HG03521 (cell line): Measurements from ENCODE around the gene IMP4.

Source experiments
- ATAC-seq: cut with Tn5 transposase; IDR thresholded peaks from one replicate; pipeline ENCODE4 v1.9.1; 2021; ENCODE audit warnings: mild to moderate bottlenecking, moderate library complexity; ENCODE audit not compliant: unreplicated experiment

The IMP4 gene

DNA sequence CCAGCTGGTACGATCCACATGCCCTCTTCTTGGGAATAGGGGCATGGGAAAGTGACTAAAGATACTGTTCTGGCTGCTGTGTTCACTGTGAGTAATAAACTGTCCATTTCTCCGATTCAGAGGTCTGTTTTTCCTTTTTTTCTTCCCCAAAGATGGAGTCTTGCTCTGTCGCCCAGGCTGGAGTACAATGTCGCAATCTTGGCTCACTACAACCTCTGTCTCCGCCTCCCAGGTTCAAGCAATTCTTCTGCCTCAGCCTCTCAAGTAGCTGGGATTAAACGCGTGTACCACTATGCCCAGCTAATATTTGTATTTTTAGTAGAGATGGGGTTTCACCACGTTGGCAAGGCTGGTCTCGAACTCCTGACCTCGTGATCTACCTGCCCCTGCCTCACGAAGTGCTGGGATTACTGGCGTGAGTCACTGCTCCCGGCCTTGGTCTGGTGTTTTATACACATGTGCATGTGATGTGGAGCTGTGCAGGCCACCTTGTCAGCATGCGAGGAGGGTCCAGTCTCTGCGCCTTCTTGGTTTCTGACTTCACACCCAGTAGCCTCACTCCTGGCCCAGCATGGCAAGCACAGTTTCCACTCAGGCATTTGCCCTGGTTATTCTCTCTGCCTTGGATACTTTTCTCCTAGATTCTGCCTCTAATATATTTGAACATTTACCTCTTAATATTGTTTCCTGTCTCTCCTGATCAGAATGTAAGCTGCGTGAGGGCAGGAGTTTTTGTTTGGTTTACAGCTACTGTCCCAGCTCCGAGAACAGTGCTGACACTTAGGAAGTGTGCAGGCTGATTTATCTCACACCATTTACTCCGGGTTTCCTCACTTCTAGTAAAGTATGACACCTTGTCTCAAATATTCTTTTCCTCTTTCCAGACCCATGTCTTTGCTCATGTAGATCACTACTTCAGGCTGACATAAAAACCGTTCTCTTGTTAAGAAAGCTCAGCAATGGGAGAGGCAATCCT is 32.9 kb downstream of the IMP4 start:
- no peak for ATAC-seq

DNA sequence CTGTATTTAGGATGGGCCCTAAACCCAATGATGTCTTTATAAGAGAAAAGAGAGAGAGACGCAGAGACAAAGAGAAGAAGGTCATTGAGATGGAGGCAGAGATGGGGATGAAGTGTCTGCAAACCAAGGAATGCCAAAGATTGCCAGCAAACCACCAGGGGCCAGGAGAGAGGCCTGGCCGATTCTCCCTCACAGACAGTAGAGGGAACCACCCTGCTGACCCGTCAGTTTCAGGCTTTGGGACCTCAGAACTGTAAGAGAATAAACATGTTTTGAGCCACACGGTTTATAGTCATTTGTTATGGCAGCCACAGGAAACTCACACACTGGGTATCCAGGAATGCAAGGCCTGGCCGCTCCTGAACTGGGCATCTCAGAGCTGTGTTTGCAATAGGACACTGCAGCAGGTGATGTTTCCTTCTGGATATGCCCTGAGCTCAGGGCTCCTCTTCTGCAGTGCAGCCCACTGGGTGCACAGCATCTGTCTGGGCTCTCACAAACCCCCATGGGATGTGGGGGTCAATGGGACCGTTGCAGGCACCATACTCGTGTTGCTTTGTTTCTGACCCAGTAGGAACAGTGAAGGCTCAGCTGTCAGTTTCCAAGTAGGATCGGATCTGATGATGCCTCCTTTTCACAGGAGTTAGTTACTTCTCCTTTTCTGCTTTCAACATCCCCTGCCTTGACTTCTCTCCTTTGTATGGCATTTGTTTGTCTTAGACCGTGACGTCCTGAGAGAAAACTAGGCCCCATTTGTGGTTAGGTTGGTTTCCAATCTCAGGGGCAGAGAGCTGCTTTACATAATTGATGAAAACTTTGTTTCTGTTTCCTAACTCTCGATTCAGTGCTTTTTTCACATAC is 34.0 kb downstream of the IMP4 start:
- peak; percentile 45 for ATAC-seq

DNA sequence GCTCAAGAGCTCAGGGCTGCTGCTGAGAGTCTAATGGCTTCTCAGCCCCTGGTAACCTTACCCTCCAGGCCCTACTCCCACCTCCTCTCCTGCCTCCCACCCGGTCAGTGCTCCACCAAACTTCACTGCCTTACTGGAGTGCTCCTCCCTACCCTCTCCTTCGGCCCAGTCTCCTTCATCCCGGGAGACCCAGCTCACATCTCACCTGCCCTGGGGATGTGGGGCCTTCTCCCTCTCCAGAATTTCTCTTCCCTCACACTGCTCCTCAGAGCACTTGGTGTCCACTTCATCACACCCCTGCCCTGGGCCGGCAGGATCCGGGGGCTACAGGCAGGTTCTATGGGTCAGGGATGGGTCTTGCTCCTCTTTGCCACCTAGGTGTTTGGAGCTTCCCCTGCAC is 34.8 kb downstream of the IMP4 start:
- ATAC-seq: no peak

DNA sequence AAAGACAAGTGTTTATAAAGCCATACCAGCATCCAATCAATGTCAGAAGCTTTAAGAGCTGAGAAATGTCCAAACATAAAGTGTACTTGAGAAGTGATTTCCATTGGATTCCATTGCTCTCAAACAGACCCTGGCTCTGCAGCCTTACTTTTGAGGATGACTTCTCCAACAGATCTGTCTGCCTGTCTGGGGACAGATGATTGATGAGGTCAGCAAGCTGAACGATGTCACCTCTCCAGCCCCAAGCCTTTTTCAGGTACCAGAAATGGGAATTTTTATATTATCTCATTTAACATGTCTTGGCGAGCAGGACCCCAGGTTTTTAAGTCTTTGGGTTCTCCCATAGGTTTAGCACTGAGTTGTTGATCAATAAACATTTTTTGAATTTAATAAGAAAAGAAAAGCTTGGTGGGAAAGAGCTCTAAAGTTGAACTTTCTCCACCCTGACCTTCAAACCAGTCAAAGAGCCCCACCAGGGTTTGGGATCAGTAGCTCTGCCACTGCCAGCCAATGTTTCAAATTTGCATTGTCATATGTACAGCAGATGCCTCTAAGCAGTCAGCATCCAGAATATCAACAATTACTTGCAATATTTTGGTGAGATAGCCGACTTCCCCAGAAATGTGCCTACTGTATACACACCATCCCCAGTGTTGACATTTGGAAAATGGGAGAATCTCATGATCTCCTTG is 35.7 kb downstream of the IMP4 start:
- no peak for ATAC-seq

DNA sequence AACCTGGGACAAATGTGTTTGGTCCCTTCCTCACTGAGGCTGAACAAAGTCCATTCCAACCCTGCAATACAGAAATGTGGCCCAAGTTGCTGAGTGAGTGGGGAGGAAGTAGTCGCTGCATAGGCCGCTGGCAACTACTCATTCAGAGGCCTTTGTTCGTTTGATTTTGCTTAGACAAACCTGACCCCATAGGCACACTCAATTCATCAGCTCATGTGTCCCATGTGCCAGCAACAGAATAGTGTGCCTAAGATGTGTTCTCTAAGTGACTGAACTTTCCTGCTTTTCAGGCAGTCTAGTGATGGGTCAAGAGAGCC is 36.2 kb downstream of the IMP4 start:
- no peak for ATAC-seq

DNA sequence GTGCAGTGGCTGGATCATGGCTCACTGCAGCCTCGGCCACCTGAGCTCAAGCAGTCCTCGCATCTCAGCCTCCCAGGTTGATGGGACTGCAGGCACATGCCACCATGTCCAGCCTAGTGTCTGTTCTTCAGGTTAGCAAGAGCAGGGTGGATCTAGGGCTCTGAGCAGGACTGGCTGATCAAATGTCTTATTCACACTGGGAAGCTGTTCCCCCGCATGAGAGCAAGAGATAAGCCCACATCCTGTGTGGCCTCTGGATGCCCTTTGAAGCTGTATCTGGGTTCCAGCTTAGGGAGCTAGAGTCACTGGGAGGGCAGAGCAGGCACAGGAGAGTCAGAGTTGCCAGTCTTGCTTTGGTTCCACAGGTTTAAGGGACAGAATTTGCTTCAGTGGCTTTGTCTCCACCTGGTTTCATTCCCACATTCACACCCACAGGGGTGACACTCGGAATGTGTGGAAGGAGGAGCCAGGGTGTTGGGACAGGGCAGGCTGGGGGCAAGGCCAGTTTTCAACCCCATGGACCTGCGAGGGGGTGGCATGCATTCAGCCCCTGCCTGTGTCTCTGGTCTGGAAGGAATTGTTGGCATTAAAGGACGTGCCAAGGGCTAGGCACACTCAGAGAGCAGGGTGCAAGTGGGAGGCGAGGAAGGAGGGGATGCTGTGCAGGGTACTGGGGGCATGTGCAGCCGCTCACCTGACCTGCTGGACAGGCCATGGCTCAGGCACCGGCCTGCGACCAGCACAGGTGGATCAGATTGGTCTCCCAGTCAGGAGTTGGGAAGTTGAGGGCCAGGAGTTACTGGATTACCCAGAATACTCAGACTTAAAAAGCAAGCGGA is 37.6 kb downstream of the IMP4 start:
- ATAC-seq: no peak

DNA sequence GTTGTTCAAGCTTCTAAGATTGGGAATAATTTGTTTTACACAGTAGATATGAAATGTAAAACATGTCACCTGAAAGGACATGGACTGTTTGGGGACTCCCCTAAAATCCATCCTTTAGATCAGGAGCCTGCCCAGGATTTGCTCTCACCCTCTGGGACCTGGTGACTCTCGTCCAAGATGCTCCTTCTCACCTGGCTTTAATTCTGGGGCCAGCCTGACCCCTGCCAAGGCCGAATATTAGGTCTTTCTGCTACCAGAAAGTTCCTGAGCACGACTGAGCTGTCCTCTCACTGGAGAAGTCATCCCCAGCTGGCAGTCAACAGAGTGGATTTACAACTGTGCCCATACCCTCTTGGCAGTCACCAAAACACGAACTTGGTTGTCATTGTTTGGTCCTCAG is 38.4 kb downstream of the IMP4 start:
- no peak for ATAC-seq

DNA sequence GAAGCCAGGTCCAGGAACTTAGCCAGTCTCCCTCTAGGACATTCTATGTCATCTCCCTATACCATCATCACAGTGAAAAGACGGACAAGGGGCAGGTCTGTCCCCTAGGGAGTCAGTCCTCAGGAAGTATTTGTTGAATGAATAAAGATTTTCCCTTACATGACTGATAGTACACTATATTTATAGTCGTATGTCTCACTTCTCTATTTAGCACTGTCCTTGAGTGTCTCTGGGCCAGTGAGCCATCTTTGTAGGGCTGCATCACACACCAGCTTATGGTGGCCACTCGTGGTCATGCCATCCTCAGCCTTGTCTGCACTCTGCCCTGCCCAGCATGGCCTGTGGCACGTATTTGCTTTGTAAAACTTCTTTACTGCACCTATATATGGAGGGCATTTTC is 38.9 kb downstream of the IMP4 start:
- ATAC-seq: no peak

DNA sequence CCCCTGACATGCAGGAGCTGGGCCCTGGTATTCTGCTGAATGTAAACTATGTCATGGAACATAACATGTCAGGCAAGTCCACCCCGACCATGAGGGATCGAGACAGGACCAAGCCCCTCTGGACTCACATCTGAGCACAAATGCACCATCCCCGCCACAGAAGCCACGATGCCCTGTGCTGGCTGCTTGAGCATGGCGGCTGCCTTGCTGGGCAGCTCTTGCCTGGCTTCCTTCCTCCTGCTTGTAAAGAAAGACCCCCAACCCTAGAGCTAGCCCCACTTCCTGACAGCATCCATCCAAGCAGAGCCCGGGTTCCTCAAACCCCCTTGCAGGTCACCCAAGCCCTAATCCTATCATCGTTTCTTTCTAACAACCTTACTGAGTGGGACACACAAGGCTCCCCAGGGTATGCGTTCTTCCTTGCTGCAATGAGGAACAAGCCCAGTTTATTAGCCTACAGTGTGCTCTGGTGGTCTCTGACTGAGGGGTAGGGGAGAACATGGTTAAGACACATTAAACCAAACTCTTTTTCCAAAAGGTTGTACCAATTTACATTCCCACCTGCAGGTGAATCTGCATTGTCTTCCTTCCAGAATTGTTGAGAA is 39.7 kb downstream of the IMP4 start:
- ATAC-seq: no peak

DNA sequence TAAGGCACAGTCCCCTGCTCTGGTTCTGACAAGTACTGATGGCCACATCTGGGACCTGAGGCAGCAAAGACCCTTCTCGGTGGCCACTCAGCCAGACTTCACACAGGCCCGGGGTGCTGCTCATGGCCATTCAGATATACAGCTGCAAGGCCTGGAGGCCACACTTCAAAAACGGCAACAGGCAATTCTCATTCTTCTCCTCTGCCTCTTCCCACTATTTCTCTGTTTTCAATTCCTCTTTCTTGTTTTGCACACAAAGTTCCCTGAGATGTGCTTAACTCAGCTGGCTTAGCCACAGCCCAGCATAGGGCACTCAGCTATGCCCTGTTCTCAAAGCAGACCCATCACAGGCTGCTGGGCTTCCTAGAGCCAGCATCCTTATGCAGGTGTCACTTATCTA is 43.0 kb downstream of the IMP4 start:
- ATAC-seq: no peak

DNA sequence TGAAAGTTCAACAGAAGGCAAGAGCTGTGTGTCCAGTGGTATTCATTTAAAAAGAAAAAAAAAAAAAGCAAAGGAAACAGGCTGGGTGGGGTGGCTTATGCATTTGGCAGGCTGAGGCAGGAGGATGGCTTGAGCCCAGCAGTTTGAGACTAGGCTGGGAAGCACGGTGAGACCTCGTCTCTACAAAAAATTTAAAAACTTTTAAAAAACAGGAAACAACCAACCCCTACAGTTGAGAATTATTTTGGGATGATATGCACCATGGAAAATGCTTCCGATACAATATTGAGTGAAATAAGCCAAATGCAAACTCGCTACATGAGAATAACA is 44.3 kb downstream of the IMP4 start:
- ATAC-seq: no peak

DNA sequence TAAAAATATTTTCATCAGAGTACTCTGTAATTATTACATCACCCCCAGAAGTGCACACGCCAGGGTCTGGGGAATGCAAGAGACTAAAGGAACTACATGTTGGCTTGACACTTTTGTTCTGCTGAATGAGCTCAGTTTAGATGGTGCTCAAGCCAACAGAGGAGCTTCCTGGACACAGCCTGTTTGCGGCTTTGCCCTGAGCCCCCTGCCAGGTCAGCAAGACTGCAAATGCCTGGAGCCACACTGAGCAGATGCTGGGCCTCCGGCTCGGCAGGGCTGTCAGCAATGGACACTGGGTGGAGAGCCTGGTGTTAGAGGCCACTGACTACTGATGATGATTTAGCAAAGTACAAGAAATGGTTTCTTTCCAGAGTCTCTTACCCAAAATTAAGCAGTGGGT is 45.1 kb downstream of the IMP4 start:
- no peak for ATAC-seq

DNA sequence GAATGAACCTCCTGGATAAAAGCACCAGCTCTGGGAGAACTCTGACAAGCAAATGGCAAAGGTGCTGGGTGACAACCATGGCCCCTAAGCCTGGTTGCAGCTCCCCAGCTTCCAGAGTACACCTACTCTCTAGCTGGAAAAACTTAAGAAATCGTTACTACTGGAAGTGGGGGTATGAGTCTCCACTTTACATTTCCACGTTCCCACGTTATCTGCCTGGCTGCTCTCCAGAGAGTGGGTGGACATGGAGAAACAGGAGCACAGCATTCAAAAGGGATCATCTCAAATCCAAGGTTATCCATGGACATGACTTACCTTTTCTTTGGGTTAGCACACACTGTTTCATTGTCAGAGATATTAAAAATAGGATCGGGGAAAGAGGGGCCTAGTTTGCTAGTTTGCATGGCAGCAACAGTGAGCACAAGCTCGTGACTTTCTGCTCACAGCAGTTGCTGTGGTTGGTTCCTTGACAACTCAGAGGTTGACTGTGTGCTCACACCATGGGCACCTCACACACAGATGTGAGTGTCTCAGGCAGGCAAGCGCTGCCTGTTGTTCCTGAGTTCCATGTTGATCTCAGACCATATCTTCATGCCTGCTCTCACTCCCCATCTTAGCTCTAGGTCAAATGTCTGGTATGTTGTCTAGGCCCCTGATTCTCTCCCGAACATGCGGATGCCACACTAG is 45.7 kb downstream of the IMP4 start:
- no peak for ATAC-seq

DNA sequence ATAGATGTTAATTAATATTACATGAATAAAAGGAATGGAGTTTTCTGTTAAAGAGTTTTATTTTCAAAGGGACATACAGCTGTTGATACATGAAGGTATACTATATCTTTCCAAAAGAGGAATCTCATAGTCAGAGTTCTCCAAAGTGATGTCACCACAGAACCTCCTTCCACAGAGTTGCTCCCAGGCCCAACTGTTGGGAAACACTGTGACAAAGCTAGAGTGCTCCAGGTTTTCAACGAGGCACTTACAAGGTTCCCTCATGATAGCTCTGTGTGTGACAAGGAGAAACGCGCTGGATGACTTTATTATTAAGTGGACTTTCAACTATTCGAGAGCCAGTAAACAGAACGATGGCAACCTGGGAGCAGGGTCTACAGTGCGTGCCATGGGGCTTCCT is 46.7 kb downstream of the IMP4 start:
- no peak for ATAC-seq

DNA sequence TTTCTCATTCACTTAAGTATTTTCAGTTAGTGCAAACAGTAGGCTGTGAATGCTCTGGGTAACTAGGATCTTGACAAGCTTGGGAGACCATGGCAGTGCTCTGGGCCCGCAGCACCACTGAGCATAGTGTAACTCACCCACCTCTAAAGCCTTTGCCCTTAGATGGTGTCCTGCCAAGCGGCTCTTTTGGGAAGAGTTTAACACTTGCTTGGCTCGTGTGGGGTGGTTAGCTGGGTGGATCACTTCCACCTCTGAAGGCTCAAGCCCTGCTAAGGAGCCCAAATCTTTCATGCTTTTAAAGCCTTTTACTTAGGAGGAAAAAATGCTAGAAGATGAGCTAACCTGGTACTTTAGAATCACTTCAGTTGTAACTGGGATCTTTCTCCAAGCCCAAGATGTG is 47.1 kb downstream of the IMP4 start:
- ATAC-seq: no peak

DNA sequence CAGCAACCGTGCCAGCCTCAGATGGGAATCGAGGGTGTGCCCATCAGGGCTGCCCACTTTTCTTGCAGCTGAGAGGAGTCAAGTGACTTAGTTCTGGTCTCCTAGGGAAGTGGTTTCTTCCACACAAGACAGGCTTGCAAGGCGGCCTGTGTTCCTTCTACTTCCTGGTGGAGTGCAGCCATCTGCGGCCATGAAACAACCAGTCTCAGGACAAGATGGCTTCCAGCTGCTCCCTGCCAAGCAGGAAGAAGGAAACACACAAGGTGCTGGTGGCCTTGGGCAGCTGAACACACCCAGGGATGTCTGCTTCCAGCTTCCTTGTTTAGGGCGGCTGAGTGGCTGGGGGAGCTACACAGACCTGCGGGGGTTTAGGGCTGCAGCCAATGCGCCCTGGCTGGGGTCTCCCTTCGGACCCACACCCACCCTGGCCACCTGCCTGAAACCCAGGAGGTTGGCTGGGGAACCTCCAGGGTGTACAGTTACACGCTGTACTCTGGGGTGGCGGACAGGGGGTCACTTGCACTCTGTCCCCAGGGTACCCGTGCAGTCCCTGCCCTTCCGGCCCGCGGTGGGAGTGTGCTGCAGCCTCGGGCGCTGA is 47.9 kb downstream of the IMP4 start:
- ATAC-seq: peak; percentile 3

DNA sequence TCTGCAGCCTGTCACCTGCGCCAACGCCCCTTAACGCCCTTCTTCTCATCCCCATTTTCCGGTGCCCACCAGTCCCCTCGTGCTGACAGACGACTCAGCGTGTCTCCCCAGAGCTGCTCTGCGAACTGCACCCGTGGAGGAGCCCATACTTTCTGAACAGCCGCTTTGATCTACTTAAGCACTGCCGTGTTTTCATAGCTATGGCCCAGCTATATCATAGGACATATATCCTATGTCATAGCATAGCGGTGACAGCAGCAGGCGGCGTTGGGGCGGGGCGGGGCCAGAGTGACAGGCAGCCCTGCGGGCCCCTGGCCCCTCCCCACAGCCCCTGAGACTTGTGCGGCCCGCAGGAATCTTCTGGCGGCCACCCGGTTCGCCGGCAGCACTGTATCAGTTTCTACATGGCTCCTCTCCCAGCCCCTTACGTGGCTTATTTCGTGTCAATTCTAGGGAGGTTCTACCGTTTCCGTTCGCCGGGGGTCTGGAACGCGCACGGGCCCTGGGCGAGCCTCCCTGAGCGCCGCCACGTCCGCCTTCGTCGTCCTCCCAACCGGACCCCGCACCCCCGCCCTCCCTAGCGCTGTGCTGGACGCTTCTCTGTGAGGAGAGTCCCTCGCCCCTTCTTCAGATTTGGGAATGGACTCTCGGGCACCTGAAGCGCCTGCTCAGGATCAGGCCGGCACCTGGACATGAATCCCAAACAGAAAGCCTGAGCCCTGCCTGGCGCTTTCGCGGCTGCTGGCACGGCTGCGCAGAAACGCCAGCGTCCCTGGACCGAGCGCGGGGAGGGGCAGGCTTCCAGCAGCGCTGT is 48.6 kb downstream of the IMP4 start:
- peak; percentile 90 for ATAC-seq

DNA sequence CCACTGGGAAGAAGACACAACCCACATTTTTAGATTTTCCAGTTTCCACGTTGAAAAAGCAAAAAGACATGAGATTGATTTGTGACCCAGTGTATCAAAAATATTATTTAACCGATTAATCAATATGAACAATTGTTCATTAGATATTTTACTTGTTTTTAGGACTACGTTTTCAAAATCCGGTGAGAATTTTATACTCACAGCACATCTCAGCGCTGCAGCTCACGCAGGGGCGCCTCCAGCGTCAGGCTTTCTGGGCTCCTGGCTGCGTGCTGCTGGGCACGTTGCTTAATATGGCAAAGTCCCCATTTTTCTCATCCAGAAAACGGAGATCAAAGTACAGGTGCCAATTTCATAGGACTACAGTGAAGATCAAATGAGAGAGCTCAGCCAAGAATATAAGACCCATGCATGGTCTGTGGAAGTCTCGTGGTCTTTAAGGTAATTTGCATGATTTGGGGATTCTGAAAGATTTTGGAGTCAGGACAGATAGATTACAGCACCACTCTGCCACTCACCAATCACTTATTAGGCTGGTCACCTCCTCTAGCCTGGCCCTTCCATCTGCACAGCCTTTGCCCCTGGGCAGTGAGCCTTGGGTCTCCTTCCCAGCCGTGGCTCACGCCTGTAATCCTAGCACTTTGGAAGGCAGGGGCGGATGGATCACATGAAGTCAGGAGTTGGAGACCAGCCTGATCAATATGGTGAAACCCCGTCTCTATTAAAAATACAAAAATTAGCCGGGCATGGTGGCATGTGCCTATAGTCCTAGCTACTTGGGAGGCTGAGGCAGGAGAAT is 49.4 kb downstream of the IMP4 start:
- no peak for ATAC-seq
